ENCODE measurements around the gene SMARCB1. TPM values are rescaled to one million over a fixed set of nuclear protein-coding genes. Genes with fewer than 3 reads are reported as not detected.

SMARCB1 gene
- total RNA-seq, 4 donors from 2014 or later, result 54.2 to 73.9 (median 61.3) TPM

DNA sequence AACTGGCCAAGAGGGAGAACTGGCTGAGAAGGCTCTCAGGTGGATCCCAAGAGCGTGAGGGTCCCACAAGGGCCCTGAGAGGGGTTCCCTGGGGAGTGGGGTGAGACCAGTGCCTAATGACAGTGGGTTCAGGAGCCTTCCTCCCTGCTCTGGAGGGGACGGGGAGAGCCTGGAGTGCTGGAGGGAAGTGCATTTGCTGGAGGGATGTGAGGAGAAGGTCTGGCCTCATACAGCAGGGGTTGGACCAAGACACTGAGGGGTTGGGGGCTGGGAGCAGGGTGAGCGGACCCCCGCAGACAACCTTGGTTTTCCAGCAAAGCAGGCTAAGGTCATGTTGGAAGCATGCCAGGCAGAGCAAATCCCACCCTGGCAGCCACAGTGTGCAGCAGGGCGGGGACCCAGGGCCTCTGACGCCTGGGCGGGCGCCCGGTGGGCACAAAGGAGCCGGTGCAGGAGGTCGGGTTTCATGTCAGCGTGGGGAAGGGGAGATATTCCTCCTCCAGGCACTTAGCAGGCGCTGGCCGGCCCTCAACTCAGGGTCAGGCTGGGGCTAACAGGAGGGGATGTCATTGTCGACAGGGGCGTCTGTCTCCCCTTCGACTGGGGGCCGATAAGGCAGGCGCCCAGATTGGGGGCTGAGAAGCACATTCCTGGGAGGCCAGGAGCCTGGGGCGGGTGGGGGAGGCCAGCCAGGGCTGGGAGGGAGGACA lies 55.1 kb downstream of the SMARCB1 start:
- Histone ChIP-seq H3K27ac (no peak overlapping the region), H3K4me1 (peaks cover 27% of the 10 kb centered on the region), H3K36me3 (no peaks in the 10 kb centered on the region), H3K4me3 (no peak overlapping the region), H3K27me3 (no peaks in the 10 kb centered on the region), H3K9me3 (no peaks in the 10 kb centered on the region)
- TF ChIP-seq EP300 (IDR thresholded peaks at IDR 0.05) (no peak), POLR2AphosphoS5 (IDR thresholded peaks at IDR 0.05) (no peak), POLR2A (IDR thresholded peaks at IDR 0.05) (no peak), CTCF (IDR thresholded peaks at IDR 0.05) (no peak)
- no peak for DNase-seq (ENCODE audit: low spot score in 2 of 2)
- 80% methylated on average over 20 of the region's 20 CpGs for WGBS

DNA sequence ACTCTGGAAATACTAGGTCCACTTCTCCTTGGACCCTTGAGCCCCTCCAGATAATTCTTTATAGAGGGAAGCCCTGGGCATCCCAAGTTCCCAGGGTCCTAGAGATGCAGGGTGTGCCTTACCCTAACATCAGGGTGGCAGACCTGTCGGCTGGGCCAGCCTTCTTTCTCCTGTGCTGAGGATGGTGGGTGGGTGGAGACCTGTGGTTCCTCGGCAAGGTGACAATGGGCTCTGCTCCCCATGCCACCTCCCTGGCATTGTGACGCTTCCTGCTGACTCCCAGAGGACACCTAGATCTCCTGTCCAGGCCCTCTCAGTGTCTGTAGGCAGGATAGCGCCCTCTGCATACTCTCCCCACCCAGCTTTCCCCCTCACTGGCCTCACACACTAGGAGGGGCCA lies 55.8 kb downstream of the SMARCB1 start:
- 82% methylated on average over 2 of the region's 4 CpGs for WGBS

DNA sequence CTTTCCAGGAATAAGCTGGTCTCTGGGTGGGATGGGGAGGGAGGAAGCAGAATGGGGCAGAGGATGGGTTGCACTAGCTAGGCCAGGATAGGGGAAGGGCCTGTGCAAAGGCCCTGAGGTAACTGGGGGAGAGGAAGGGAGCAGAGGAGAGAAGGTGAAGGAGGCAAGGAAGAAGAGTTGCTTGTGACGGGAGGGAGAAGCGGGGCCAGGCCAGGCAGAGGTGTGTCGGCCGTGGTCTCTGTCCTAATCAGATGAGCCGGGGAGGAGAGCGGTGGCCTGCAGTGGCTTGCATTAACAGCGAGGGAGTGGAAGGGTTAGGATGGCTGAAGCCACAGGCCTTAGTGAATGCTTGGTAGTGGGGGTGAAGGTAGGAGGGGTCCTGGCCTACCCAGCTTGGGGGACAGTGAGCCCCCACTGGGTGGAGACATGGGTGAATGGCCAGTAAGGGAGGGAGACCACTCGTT lies 58.0 kb downstream of the SMARCB1 start:
- WGBS, result 80% methylated on average over 8 of the region's 8 CpGs
- H3K36me3 ChIP-seq, result no peaks in the 10 kb centered on the region
- DNase-seq (ENCODE audit: low spot score in 2 of 2), result no peak
- peaks cover 24% of the 10 kb centered on the region for H3K4me1 ChIP-seq
- H3K27me3 ChIP-seq, result no peaks in the 10 kb centered on the region
- TF ChIP-seq POLR2AphosphoS5 (IDR thresholded peaks at IDR 0.05) (no peak), POLR2A (IDR thresholded peaks at IDR 0.05) (no peak), EP300 (IDR thresholded peaks at IDR 0.05) (no peak)
- no peak overlapping the region for H3K4me3 ChIP-seq
- no peaks in the 10 kb centered on the region for H3K9me3 ChIP-seq
- no peak overlapping the region for H3K27ac ChIP-seq

More for the DNA sequence above, 55.8 kb downstream of the SMARCB1 start:
- Histone ChIP-seq H3K4me1 (peaks cover 31% of the 10 kb centered on the region), H3K4me3 (no peak overlapping the region), H3K36me3 (no peaks in the 10 kb centered on the region), H3K9me3 (no peaks in the 10 kb centered on the region), H3K27me3 (no peaks in the 10 kb centered on the region), H3K27ac (no peak overlapping the region)
- TF ChIP-seq EP300 (IDR thresholded peaks at IDR 0.05) (no peak), CTCF (IDR thresholded peaks at IDR 0.05) (no peak), POLR2AphosphoS5 (IDR thresholded peaks at IDR 0.05) (no peak), POLR2A (IDR thresholded peaks at IDR 0.05) (no peak)
- DNase-seq (ENCODE audit: low spot score in 2 of 2), result no peak

- Histone ChIP-seq H3K36me3 (no peaks in the 10 kb centered on the region), H3K4me1 (peaks cover 25% of the 10 kb centered on the region), H3K27ac (no peak overlapping the region), H3K9me3 (no peaks in the 10 kb centered on the region), H3K4me3 (no peak overlapping the region), H3K27me3 (no peaks in the 10 kb centered on the region)
- 62% methylated on average over 8 of the region's 9 CpGs for WGBS
- TF ChIP-seq EP300 (IDR thresholded peaks at IDR 0.05), result no peak
- DNase-seq (ENCODE audit: low spot score in 2 of 2), result no peak
Observed at GRCh38 chr22:23845265-23846080, 58.7 kb downstream of the SMARCB1 start.

DNA sequence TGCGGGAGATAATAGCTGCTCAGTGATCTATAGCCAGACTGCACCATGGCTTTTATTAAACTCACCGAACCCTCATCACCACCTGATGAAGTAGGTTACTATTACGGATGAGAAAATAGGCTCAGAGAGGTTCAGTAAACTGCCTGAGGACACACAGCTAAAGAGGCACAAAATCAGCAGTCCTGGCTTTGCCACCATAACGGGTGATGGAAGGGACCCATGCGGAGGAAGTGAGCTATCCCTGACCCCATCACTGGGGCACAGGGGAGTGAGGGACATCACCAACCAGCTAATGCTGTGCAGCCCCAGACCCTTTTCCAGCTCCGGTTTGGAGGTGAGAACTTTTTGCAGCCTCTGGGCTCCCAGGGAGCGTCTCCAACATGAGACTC lies 59.3 kb downstream of the SMARCB1 start:
- TF ChIP-seq POLR2AphosphoS5 (IDR thresholded peaks at IDR 0.05), result no peak
- no peak for TF ChIP-seq EP300 (IDR thresholded peaks at IDR 0.05)
- TF ChIP-seq POLR2A (IDR thresholded peaks at IDR 0.05), result no peak
- no peak for TF ChIP-seq CTCF (IDR thresholded peaks at IDR 0.05)
- H3K36me3 ChIP-seq, result no peaks in the 10 kb centered on the region
- no peaks in the 10 kb centered on the region for H3K9me3 ChIP-seq
- H3K27ac ChIP-seq, result no peak overlapping the region
- no peak for DNase-seq (ENCODE audit: low spot score in 2 of 2)
- WGBS, result 61% methylated on average over 6 of the region's 7 CpGs
- H3K27me3 ChIP-seq, result no peaks in the 10 kb centered on the region
- H3K4me3 ChIP-seq, result no peak overlapping the region
- peaks cover 25% of the 10 kb centered on the region for H3K4me1 ChIP-seq

DNA sequence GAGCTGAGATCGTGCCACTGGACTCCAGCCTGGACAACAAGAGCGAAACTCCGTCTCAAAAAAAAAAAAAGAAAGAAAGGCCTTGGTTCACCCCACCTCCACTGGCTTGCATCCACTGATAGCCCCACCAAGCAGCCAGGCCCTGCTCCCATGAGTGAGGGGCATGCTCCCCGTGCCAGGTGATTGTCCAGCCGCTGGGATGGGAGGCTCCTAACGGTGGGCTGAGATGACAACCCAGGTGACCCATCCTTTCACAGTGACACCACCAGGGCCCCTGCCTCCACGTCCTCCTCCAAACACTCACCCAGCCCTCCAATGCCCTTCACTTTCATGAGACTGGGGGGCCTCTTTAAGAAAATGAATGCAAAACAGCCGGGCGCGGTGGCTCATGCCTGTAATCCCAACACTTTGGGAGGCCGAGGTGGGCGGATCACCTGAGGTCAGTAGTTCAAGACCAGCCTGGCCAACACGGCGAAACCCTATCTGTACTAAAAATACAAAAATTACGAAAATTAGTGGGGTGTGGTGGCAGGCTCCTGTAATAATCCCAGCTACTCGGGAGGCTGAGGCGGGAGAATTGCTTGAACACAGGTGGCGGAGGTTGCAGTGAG lies 60.6 kb downstream of the SMARCB1 start:
- H3K9me3 ChIP-seq, result no peaks in the 10 kb centered on the region

More for the DNA sequence above, 60.6 kb downstream of the SMARCB1 start:
- no peak overlapping the region for H3K27ac ChIP-seq
- no peaks in the 10 kb centered on the region for H3K36me3 ChIP-seq
- H3K4me1 ChIP-seq, result peaks cover 25% of the 10 kb centered on the region
- WGBS, result 85% methylated on average over 18 of the region's 18 CpGs
- H3K4me3 ChIP-seq, result no peak overlapping the region
- DNase-seq (ENCODE audit: low spot score in 2 of 2), result no peak
- no peaks in the 10 kb centered on the region for H3K27me3 ChIP-seq
- TF ChIP-seq POLR2A (IDR thresholded peaks at IDR 0.05), result no peak
- no peak for TF ChIP-seq EP300 (IDR thresholded peaks at IDR 0.05)
- no peak for TF ChIP-seq POLR2AphosphoS5 (IDR thresholded peaks at IDR 0.05)
- no peak for TF ChIP-seq CTCF (IDR thresholded peaks at IDR 0.05)
